ENCODE measurements around the gene OPALIN.

OPALIN gene

GRCh38 chr10:96371356-96371755, 12.6 kb upstream of the OPALIN start:
- no peak for DNase-seq

GRCh38 chr10:96370584-96371157, 11.9 kb upstream of the OPALIN start:
- peak in 1 of 2 experiments; percentile 45 for DNase-seq

- DNase-seq, result no peak
These were observed 11.2 kb upstream of the OPALIN start for GRCh38 chr10:96369890-96370583.

GRCh38 chr10:96368971-96369370, 10.2 kb upstream of the OPALIN start:
- no peak for DNase-seq

- DNase-seq, result no peak
These were observed 8.7 kb upstream of the OPALIN start for GRCh38 chr10:96367470-96367869.

GRCh38 chr10:96366508-96366907, 7.7 kb upstream of the OPALIN start:
- no peak for DNase-seq

- no peak for DNase-seq
These were observed 6.8 kb upstream of the OPALIN start for GRCh38 chr10:96365571-96365970.

GRCh38 chr10:96360766-96361165, 2.0 kb upstream of the OPALIN start:
- DNase-seq, result no peak

- no peak for DNase-seq
These were observed 1.5 kb upstream of the OPALIN start for GRCh38 chr10:96360331-96360730.

GRCh38 chr10:96359616-96360015, 814 bp upstream of the OPALIN start:
- DNase-seq, result no peak

- no peak for DNase-seq
These were observed 1.7 kb downstream of the OPALIN start for GRCh38 chr10:96357038-96357620.

- DNase-seq, result no peak
These were observed 6.2 kb downstream of the OPALIN start for GRCh38 chr10:96352582-96352981.

- no peak for DNase-seq
These were observed 6.8 kb downstream of the OPALIN start for GRCh38 chr10:96352027-96352426.

GRCh38 chr10:96346295-96346694, 12.5 kb downstream of the OPALIN start:
- no peak for DNase-seq

GRCh38 chr10:96345222-96345621, 13.6 kb downstream of the OPALIN start:
- no peak for DNase-seq

GRCh38 chr10:96344178-96344577, 14.6 kb downstream of the OPALIN start:
- DNase-seq, result no peak

- DNase-seq, result no peak
These were observed 16.4 kb downstream of the OPALIN start for GRCh38 chr10:96342402-96342801.

GRCh38 chr10:96341219-96342182, 17.3 kb downstream of the OPALIN start:
- no peak for DNase-seq

- peak; percentile 5 to 59 for DNase-seq
These were observed 18.6 kb downstream of the OPALIN start for GRCh38 chr10:96339956-96340904.

- DNase-seq, result no peak
These were observed 19.4 kb downstream of the OPALIN start for GRCh38 chr10:96339383-96339782.

GRCh38 chr10:96338279-96338925, 20.4 kb downstream of the OPALIN start:
- no peak for DNase-seq

GRCh38 chr10:96337106-96337505, 21.7 kb downstream of the OPALIN start:
- DNase-seq, result no peak

Measured in NCI-H446 (cell line).